Mucosa of gallbladder (tissue), 1 donor: ENCODE measurements around the gene C22orf23. TPM values are rescaled to one million over a fixed set of nuclear protein-coding genes. Genes with fewer than 3 reads are reported as not detected.

Experiments
- DNase-seq: peaks from one replicate; pipeline ENCODE4 v3.0.0-alpha.2; 2020; ENCODE audit warnings: low spot score
- total RNA-seq: library from RNA; stranded (reverse); gene quantifications from one replicate; pipeline ENCODE4 v1.2.1, GENCODE V29; 2021
- donor health status: DM: no; HTN: no; CAD: no.

Gene C22orf23
- total RNA-seq, 1 donor from 2014 or later: not detected

GRCh38 chr22:37925767-37926166 lies 27.6 kb downstream of the C22orf23 start:
- no peak for DNase-seq

GRCh38 chr22:37925330-37925729 lies 28.1 kb downstream of the C22orf23 start:
- no peak for DNase-seq

- DNase-seq: no peak
Observed at GRCh38 chr22:37924386-37925065, 28.9 kb downstream of the C22orf23 start.

DNA sequence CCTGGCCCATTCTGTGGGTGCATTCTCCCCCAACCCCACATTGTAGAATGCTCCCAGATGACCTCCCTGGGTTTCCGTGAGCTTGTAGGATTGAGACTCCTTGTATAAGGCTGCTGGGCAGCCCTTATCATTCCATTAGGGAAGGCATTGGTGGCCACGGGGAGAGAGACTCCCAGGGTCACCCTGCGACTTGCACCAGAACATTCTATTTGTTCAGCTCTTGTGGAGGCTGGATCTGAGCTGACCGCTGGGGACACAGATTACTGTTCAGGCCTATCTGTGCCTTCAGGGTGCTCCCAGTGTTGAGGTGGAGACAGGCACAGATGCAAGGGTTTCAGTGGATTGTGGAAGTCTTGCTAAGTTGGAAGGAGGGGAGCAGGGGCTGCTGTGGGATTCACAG lies 29.5 kb downstream of the C22orf23 start:
- DNase-seq: no peak

DNA sequence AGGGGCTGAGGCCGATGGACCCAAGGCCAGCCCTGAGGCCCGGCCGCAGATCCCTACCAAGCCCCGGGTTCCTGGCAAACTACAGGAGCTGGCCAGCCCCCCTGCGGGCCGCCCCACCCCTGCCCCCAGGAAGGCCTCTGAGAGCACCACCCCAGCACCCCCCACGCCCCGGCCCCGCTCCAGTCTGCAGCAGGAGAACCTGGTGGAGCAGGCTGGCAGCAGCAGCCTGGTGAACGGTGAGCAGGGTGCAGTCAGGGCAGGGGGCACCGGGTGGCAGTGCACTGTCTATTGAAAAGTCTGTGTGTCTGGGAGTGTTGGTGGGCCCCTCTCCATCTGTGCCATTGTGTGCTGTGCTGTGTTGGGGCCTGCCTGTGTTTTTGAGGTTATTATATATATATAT lies 31.2 kb downstream of the C22orf23 start:
- DNase-seq: no peak

DNA sequence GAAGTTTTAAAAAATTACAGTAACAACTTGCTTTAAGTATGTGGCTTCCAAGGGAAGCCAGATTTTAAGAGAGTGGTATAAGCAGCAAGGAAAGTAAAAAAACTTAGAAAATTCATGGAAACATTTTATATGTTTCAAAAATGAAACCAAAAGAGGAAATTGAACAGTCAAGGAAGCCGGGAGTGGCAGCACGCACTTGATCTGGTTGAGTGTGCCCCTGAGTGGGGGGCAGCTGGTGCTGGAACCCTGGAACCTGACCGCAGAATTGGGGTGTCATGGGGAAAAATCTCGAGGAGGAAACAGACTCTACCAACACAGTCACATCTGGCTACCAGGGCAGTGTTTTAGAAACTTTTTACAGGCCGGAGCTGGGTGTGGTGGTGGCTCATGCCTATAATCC lies 33.3 kb downstream of the C22orf23 start:
- no peak for DNase-seq

GRCh38 chr22:37918580-37919270 lies 34.7 kb downstream of the C22orf23 start:
- DNase-seq: no peak

- no peak for DNase-seq
Observed at GRCh38 chr22:37917874-37918548, 35.4 kb downstream of the C22orf23 start.

GRCh38 chr22:37916311-37916710 lies 37.1 kb downstream of the C22orf23 start:
- no peak for DNase-seq

DNA sequence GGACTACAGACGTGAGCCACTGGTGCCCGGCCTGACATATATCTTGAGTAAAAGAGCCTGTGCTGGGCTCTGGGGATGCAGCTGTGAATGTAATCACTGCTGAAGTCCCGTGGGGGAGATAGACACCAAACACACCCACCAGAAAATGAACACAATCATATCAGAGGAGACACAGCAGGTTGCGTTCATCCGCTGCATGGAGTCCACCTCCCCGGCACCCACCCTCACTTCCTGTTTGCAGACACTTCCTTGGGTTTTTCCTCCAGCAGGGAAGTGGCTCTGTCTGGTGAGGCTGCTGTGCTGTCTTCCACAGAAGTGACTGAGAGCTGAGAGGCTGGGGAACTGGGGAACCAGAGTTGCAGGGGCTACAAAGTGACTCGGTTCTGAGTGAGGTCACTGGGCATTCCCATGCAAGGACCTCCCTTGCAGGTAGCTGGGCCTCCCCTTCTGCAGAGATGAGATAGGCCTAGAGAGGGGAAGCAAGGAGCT lies 40.1 kb downstream of the C22orf23 start:
- no peak for DNase-seq

- no peak for DNase-seq
Observed at GRCh38 chr22:37912171-37912570, 41.2 kb downstream of the C22orf23 start.

GRCh38 chr22:37911697-37912096 lies 41.7 kb downstream of the C22orf23 start:
- DNase-seq: no peak

GRCh38 chr22:37910890-37911672 lies 42.3 kb downstream of the C22orf23 start:
- no peak for DNase-seq

DNA sequence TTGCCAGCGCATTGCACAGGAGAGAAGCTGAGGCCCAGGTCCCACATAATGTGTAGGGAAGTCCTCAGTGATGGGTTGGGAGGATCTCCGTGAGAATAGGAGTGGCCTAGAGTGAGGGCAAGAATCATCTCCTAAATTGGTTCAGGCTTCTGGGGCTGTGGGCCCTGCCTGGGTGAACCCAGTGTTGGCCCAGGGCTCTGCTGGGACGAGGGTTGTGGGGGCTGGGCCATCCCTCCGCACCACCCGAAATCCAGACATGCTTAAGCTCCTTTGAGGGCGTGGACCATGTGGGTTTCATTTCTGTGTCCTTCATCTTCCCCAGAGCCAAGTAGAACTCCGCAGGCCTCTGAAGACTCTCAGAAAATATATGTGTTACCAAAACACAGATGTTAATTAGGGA lies 43.6 kb downstream of the C22orf23 start:
- DNase-seq: no peak

DNA sequence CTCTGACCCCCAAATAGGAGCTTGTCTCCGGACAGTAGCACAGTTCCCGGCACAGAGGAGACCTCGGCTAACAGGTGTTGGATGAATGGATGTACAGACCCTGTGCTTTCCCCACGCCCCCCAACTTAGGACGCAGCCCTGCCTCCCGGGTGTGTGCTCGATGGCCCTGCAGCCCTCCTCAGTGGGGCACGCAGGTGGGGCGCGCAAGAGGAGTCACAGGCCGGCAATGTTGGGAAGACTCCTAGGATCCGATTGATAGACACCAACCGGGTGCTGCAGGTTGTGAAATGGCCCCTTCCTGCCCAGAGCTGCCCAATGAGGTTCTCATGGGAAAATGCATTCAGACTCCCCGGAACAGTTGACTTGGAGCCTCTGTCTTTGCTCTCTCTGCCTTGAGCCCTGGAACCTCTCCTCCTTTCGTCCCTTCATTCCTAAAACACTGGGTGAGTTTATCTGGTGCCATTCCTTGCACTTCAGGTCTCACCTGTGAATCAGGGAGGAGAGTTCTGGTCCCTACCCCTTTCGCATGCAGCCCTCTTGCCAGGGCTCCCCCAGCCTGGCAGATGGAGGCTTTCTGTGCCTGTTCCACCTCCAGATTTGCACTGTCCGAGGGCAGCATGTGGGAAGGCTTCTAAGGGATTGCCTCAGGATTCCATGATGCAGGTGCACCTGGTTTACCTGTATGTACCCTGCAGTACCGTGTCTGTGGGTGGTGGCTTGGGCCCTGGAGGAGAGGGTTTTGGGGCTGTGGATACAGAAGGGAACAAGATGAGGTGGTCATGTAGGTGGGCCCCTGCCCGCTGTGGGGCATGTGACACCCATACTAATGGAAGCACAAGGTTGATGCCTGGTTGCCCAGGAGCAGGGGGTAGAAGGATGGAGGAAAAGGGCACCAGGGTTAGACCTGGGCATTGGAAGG lies 46.1 kb downstream of the C22orf23 start:
- DNase-seq: no peak

GRCh38 chr22:37906364-37907008 lies 46.9 kb downstream of the C22orf23 start:
- DNase-seq: no peak

DNA sequence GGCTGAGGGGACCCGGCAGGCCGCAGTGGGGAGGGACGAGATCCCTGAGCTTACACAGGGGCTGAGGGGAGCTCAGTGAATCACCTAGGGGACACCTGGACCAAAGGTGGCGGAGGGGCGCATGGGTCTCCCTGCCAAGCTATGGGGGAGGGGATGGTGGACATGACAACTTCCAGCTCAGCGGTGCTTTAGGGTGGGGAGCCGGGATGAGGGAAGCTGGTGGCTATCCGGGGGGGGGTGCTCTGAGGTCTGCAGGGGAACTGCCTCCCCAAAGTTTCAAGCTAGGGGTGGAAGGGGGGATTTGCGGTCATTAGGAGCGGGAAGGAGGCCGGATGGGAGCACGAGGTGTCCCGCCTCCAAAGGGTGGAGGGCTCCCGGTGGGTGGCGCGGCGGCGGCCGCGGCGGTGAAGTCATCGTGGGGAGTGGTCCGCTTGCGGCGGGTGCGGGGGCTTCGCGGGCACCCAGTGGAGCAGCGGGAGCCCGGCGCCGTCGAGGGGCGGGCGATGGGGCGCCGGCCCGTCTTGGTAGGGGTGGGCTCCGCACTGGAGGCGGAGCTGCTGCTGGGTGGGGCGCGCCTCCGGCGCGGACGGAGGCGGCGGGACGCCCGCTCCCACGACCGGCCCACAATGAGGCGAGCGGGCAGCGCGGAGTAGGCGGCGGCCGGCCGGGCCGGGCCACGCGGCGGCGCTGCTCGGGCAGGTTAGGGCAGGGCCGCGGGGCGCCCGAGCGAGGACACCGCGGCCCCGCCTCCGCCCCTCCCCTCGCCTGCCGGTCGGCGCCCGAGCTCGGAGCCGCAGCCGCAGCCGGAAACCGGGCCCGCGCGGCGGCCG lies 47.7 kb downstream of the C22orf23 start, which contains the start of gene MICALL1:
TSS of gene MICALL1 (plus strand) at position 764 of the 830 bp plus-strand sequence. CDS start 126 bp downstream, outside the sequence.
- peak; percentile 56 for DNase-seq

DNA sequence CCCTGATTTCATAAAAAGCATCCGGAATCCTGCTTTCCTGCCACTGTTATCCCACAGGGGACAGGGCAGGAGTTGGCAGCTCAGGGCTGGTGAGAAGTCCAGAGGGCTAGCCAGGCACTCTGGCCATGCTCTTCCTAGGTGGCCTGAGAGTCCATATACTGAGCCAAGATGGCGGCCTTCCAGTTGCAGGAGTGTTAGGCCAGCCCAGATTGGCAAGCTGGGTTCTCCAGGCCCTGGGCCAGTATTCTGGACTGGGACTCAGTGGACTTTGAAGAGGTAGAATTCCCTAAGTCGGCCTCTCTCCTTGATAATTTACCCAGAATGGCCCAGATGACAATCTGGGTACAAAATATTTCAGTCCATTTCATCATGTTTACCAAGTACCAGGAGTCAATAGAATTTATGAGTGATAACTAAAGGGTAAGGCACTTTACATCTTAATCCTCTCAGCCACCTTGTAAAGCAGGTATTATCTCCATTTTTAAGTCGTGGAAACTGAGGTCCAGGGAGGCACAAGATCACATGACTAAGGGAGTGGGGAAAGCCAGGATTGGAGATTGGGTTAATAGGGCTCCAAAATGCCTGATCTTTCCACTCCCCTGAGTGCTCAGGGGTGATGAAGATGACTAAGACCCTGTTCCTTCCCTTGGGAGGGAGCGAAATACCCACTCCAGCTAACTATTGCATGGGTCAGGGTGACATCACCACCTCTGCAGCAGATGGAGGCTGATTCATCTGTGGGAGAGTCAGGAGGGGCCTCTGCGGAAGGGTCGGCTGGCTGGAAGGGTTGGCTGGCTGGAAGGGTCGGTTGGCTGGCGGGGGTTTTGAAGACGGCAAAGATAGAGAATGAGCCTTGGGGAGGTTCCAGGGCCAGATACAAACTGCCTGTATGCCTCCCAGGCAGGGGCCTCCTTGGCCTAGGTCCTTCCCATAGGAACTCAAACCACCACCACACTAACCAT lies 48.5 kb downstream of the C22orf23 start:
- DNase-seq: no peak
